Endodermal cell (in vitro differentiated cells): Measurements from ENCODE around the gene FRY. TPM values are rescaled to one million over a fixed set of nuclear protein-coding genes. Genes with fewer than 3 reads are reported as not detected.

Source experiments
- DNase-seq: peaks from one replicate; pipeline ENCODE4 v3.0.0-alpha.2; 2017
- H3K27ac ChIP-seq: 2 replicates; pipeline ENCODE4 v1.5.1; 2013; ENCODE audit warnings: mild to moderate bottlenecking, low read depth, low read length, moderate library complexity
- H3K27me3 ChIP-seq: 2 replicates; pipeline ENCODE4 v1.6.1; 2013; ENCODE audit warnings: mild to moderate bottlenecking, low read length, moderate library complexity; ENCODE audit not compliant: insufficient read depth, control insufficient read depth, poor library complexity, severe bottlenecking
- H3K36me3 ChIP-seq: 2 replicates; pipeline ENCODE4 v1.7.0; 2013; ENCODE audit warnings: mild to moderate bottlenecking, low read length, moderate library complexity; ENCODE audit not compliant: control insufficient read depth, insufficient read depth
- H3K4me1 ChIP-seq: one replicate; pipeline ENCODE4 v1.7.0; 2013; ENCODE audit warnings: low read length; ENCODE audit not compliant: control insufficient read depth, insufficient read depth
- H3K4me3 ChIP-seq: 2 replicates; pipeline ENCODE4 v1.5.1; 2013; ENCODE audit warnings: mild to moderate bottlenecking, low read length, moderate library complexity
- H3K9ac ChIP-seq: 2 replicates; pipeline ENCODE4 v1.6.1; 2013; ENCODE audit warnings: mild to moderate bottlenecking, low read length, moderate library complexity; ENCODE audit not compliant: poor library complexity, severe bottlenecking; ENCODE audit errors: extremely low read depth
- H3K9me3 ChIP-seq: 2 replicates; pipeline ENCODE4 v1.6.1; 2013; ENCODE audit warnings: mild to moderate bottlenecking, low read length, moderate library complexity; ENCODE audit not compliant: control insufficient read depth
- H3K27ac Mint-ChIP-seq: 2 replicates; pipeline ENCODE4 v1.8.0; 2020; ENCODE audit warnings: mixed read lengths
- H3K27me3 Mint-ChIP-seq: 2 replicates; pipeline ENCODE4 v1.8.0; 2021; ENCODE audit warnings: mild to moderate bottlenecking, mixed read lengths; ENCODE audit not compliant: insufficient read depth
- H3K36me3 Mint-ChIP-seq: 2 replicates; pipeline ENCODE4 v1.8.0; 2020; ENCODE audit warnings: low read depth, mixed read lengths
- H3K4me1 Mint-ChIP-seq: 2 replicates; pipeline ENCODE4 v1.8.0; 2020; ENCODE audit warnings: mixed read lengths
- H3K4me3 Mint-ChIP-seq: 2 replicates; pipeline ENCODE4 v1.8.0; 2020; ENCODE audit warnings: mild to moderate bottlenecking, moderate library complexity, mixed read lengths
- H3K9me3 Mint-ChIP-seq: 2 replicates; pipeline ENCODE4 v1.8.0; 2020; ENCODE audit warnings: mild to moderate bottlenecking, mixed read lengths
- CTCF ChIP-seq: fragments of 200-600 bp; sonication (generic); conservative IDR thresholded peaks from 2 replicates; pipeline ENCODE4 v1.5.0; 2021; ENCODE audit warnings: antibody characterized with exemption, mild to moderate bottlenecking
- WGBS, 2 experiments: methylation state at CpG; one replicate each; pipeline versions ENCODE4 v1.1.5 to v1.1.7; 2013; ENCODE audit warnings: missing lambda C conversion rate in 2 of 2, mixed read lengths in 1 of 2; ENCODE audit not compliant: insufficient coverage in 1 of 2, insufficient read length in 1 of 2; 5-methylcytosine and 5-hydroxymethylcytosine counted together
- total RNA-seq, 2 donors: library from RNA; stranded (reverse); fragmentation: NEBNext Ultra II Directional in 1 of 2; extraction: Animal tissue kit (Norgen Biotek cat#: 25700) in 1 of 2; gene quantifications; 2 replicates in 1 of 2; 3 replicates in 1 of 2; pipeline ENCODE4 v1.2.1, GENCODE V29; 2021

The FRY gene
- total RNA-seq, 2 donors from 2014 or later: 20.1 to 30.8 TPM

DNA sequence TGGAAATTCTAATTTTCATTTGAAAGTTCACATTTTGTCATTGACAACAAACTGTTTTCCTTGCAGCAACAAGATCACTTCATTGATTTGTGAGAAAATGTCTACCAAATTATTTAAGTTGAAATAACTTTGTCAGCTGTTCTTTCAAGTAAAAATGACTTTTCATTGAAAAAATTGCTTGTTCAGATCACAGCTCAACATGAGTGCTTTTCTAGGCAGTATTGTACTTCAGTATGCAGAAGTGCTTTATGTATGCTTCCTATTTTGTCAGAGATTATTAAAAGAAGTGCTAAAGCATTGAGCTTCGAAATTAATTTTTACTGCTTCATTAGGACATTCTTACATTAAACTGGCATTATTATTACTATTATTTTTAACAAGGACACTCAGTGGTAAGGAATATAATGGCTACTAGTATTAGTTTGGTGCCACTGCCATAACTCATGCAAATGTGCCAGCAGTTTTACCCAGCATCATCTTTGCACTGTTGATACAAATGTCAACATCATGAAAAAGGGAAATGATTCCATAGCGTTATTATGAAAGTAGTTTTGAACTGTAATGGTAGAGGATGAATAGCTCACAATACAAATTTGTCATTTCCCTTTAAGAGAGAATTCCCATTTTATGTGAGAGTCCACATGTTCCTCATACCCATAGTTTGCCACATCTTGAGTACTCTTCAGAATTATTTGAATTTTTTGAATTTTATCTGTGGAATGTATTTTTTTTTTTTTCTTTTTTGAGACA lies 286.3 kb downstream of the FRY start:
- no peaks in the 10 kb centered on the region for H3K27me3 Mint-ChIP-seq
- H3K4me1 Mint-ChIP-seq: no peaks in the 10 kb centered on the region
- WGBS, 2 experiments: no CpG with 5 or more reads among the region's 2 CpGs

DNA sequence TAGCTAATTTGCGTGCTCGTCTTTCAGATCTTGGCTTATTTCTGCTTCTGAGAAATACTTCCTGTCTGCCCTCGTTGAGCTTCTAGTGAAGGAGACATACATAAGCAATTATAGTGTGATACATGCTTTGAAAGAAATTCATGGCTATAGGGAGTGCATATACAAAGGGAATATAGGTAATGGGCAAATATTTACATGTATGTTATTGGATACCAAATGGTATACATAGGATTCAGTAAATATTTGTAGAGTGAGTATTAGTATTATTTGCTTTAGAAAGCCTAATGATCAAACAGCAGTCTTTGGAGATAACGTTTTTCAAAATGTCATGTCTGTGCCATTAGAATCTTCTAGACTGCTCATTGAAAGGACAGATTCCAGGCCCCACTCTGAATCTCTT lies 289.0 kb downstream of the FRY start:
- no peaks in the 10 kb centered on the region for H3K9me3 ChIP-seq
- H3K4me3 ChIP-seq: no peak overlapping the region
- Mint-ChIP-seq H3K9me3 (no peaks in the 10 kb centered on the region), H3K4me1 (no peaks in the 10 kb centered on the region), H3K4me3 (no peak overlapping the region), H3K27ac (no peak overlapping the region), H3K27me3 (no peaks in the 10 kb centered on the region), H3K36me3 (peaks cover 38% of the 10 kb centered on the region)
- no peak overlapping the region for H3K27ac ChIP-seq
- no peaks in the 10 kb centered on the region for H3K27me3 ChIP-seq
- no peak overlapping the region for H3K9ac ChIP-seq
- peaks cover 35% of the 10 kb centered on the region for H3K36me3 ChIP-seq
- WGBS, 2 experiments: 83 to 90% methylated on average over 2 to 4 of the region's 4 CpGs
- H3K4me1 ChIP-seq: no peaks in the 10 kb centered on the region
- TF ChIP-seq CTCF: no peak
- DNase-seq: no peak

More for the DNA sequence above, 286.3 kb downstream of the FRY start:
- no peak overlapping the region for H3K9ac ChIP-seq
- no peaks in the 10 kb centered on the region for H3K27me3 ChIP-seq
- no peak for DNase-seq
- no peaks in the 10 kb centered on the region for H3K4me1 ChIP-seq
- H3K27ac Mint-ChIP-seq: no peak overlapping the region
- H3K36me3 ChIP-seq: peaks cover 31% of the 10 kb centered on the region
- H3K4me3 ChIP-seq: no peak overlapping the region
- no peak overlapping the region for H3K4me3 Mint-ChIP-seq
- TF ChIP-seq CTCF: no peak
- H3K27ac ChIP-seq: no peak overlapping the region
- no peaks in the 10 kb centered on the region for H3K9me3 ChIP-seq
- no peaks in the 10 kb centered on the region for H3K9me3 Mint-ChIP-seq
- H3K36me3 Mint-ChIP-seq: peaks cover 23% of the 10 kb centered on the region

DNA sequence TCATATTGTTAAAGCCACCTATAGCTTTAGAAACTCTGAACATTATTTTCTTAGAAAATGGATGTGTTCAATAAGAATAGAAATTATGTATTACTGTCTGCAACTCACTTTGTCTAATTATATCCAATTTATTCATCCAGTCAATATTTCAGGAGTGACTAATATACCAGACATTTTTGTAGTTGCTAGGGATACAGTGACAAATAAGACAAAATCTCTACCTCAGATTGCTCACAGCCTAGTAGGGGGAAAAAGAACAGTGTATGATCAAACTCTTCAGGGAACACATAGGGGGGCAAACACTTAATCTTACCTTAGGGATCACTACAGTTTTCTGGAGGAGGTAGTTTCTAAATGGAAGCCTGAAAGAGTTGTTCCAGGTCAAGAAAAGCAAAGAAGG lies 292.3 kb downstream of the FRY start:
- Histone ChIP-seq H3K4me3 (no peak overlapping the region), H3K9ac (no peak overlapping the region), H3K27ac (no peak overlapping the region), H3K4me1 (no peaks in the 10 kb centered on the region), H3K36me3 (peaks cover 50% of the 10 kb centered on the region), H3K9me3 (no peaks in the 10 kb centered on the region), H3K27me3 (no peaks in the 10 kb centered on the region)
- Mint-ChIP-seq H3K27me3 (no peaks in the 10 kb centered on the region), H3K36me3 (peaks cover 48% of the 10 kb centered on the region), H3K4me1 (no peaks in the 10 kb centered on the region), H3K4me3 (no peak overlapping the region), H3K27ac (no peak overlapping the region), H3K9me3 (no peaks in the 10 kb centered on the region)
- DNase-seq: no peak
- no peak for TF ChIP-seq CTCF
